Muscle layer of duodenum (tissue), 2 donors: Measurements from ENCODE around the gene PRKCA.

Source experiments
- H3K27ac ChIP-seq: one replicate; pipeline ENCODE4 v1.7.0; 2013; ENCODE audit warnings: mild to moderate bottlenecking, low read length
- H3K27me3 ChIP-seq: one replicate; pipeline ENCODE4 v1.7.0; 2013; ENCODE audit warnings: low read depth, mild to moderate bottlenecking, control low read depth, low read length
- H3K36me3 ChIP-seq, 2 donors: one replicate each; pipeline ENCODE4 v1.7.0; 2013; ENCODE audit warnings: low read length in 2 of 2, control low read depth in 1 of 2, mild to moderate bottlenecking in 1 of 2; ENCODE audit not compliant: insufficient read depth in 2 of 2, control insufficient read depth in 1 of 2
- H3K4me1 ChIP-seq, 2 donors: one replicate each; pipeline ENCODE4 v1.7.0; 2013; ENCODE audit warnings: low read length in 2 of 2, mild to moderate bottlenecking in 2 of 2, control low read depth in 1 of 2, moderate library complexity in 1 of 2; ENCODE audit not compliant: insufficient read depth in 2 of 2, control insufficient read depth in 1 of 2
- H3K4me3 ChIP-seq, 2 donors: one replicate each; pipeline ENCODE4 v1.7.0; 2013; ENCODE audit warnings: low read length in 2 of 2, low read depth in 1 of 2, mild to moderate bottlenecking in 1 of 2
- H3K9me3 ChIP-seq, 2 donors: one replicate each; pipeline ENCODE4 v1.7.0; 2013; ENCODE audit warnings: low read length in 2 of 2, control low read depth in 1 of 2, mild to moderate bottlenecking in 1 of 2; ENCODE audit not compliant: control insufficient read depth in 1 of 2
- donor health status: healthy.

The PRKCA gene

GRCh38 chr17:66643815-66644710 lies 341.6 kb downstream of the PRKCA start:
- Histone ChIP-seq H3K9me3 (no peaks in the 10 kb centered on the region), H3K36me3 (peaks cover 12 to 17% of the 10 kb centered on the region in 2 donors), H3K4me3 (no peak overlapping the region), H3K4me1 (peaks cover 0 to 3% of the 10 kb centered on the region in 2 donors), H3K27ac (no peak overlapping the region), H3K27me3 (no peaks in the 10 kb centered on the region)

GRCh38 chr17:66645259-66645658 lies 342.8 kb downstream of the PRKCA start:
- H3K27me3 ChIP-seq: no peaks in the 10 kb centered on the region
- H3K36me3 ChIP-seq: peaks cover 12 to 17% of the 10 kb centered on the region in 2 donors
- peaks cover 0 to 3% of the 10 kb centered on the region in 2 donors for H3K4me1 ChIP-seq
- no peaks in the 10 kb centered on the region for H3K9me3 ChIP-seq
- no peak overlapping the region for H3K4me3 ChIP-seq
- H3K27ac ChIP-seq: no peak overlapping the region

GRCh38 chr17:66647391-66647983 lies 345.1 kb downstream of the PRKCA start:
- Histone ChIP-seq H3K4me1 (peaks cover 0 to 3% of the 10 kb centered on the region in 2 donors), H3K4me3 (no peak overlapping the region), H3K27me3 (no peaks in the 10 kb centered on the region), H3K27ac (no peak overlapping the region), H3K36me3 (peaks cover 12 to 14% of the 10 kb centered on the region in 2 donors), H3K9me3 (no peaks in the 10 kb centered on the region)

GRCh38 chr17:66649818-66650543 lies 347.6 kb downstream of the PRKCA start:
- Histone ChIP-seq H3K36me3 (peaks cover 12 to 14% of the 10 kb centered on the region in 2 donors), H3K4me3 (no peak overlapping the region), H3K9me3 (no peaks in the 10 kb centered on the region), H3K27me3 (no peaks in the 10 kb centered on the region), H3K4me1 (no peaks in the 10 kb centered on the region), H3K27ac (no peak overlapping the region)

GRCh38 chr17:66650544-66650877 lies 348.1 kb downstream of the PRKCA start:
- Histone ChIP-seq H3K4me1 (no peaks in the 10 kb centered on the region), H3K27me3 (no peaks in the 10 kb centered on the region), H3K27ac (no peak overlapping the region), H3K4me3 (no peak overlapping the region), H3K9me3 (no peaks in the 10 kb centered on the region), H3K36me3 (peaks cover 8 to 10% of the 10 kb centered on the region in 2 donors)

- H3K36me3 ChIP-seq: peaks cover 0 to 4% of the 10 kb centered on the region in 2 donors
- no peak overlapping the region for H3K27ac ChIP-seq
- H3K4me1 ChIP-seq: no peaks in the 10 kb centered on the region
- H3K4me3 ChIP-seq: no peak overlapping the region
- no peaks in the 10 kb centered on the region for H3K9me3 ChIP-seq
- H3K27me3 ChIP-seq: no peaks in the 10 kb centered on the region
These were observed 350.6 kb downstream of the PRKCA start for GRCh38 chr17:66652840-66653507.

GRCh38 chr17:66654106-66654740 lies 351.8 kb downstream of the PRKCA start:
- Histone ChIP-seq H3K27ac (no peak overlapping the region), H3K4me3 (no peak overlapping the region), H3K27me3 (no peaks in the 10 kb centered on the region), H3K36me3 (peaks cover 0 to 4% of the 10 kb centered on the region in 2 donors), H3K9me3 (no peaks in the 10 kb centered on the region), H3K4me1 (no peaks in the 10 kb centered on the region)

- no peak overlapping the region for H3K27ac ChIP-seq
- no peaks in the 10 kb centered on the region for H3K27me3 ChIP-seq
- H3K4me3 ChIP-seq: no peak overlapping the region
These were observed 352.4 kb downstream of the PRKCA start for GRCh38 chr17:66654764-66655163.

GRCh38 chr17:66655461-66655860 lies 353.0 kb downstream of the PRKCA start:
- H3K27ac ChIP-seq: no peak overlapping the region
- H3K27me3 ChIP-seq: no peaks in the 10 kb centered on the region
- H3K36me3 ChIP-seq: peaks cover 0 to 4% of the 10 kb centered on the region in 2 donors
- no peaks in the 10 kb centered on the region for H3K9me3 ChIP-seq
- no peak overlapping the region for H3K4me3 ChIP-seq
- H3K4me1 ChIP-seq: no peaks in the 10 kb centered on the region

More at GRCh38 chr17:66654764-66655163, 352.4 kb downstream of the PRKCA start:
- Histone ChIP-seq H3K4me1 (no peaks in the 10 kb centered on the region), H3K9me3 (no peaks in the 10 kb centered on the region), H3K36me3 (peaks cover 0 to 4% of the 10 kb centered on the region in 2 donors)

GRCh38 chr17:66655861-66656260 lies 353.4 kb downstream of the PRKCA start:
- Histone ChIP-seq H3K27me3 (no peaks in the 10 kb centered on the region), H3K36me3 (peaks cover 0 to 4% of the 10 kb centered on the region in 2 donors), H3K4me1 (no peaks in the 10 kb centered on the region), H3K4me3 (no peak overlapping the region), H3K27ac (no peak overlapping the region), H3K9me3 (no peaks in the 10 kb centered on the region)
